ENCODE measurements around the gene CYP27B1.

GRCh38 chr12:57754411-57755193, 12.3 kb downstream of the CYP27B1 start, which contains the start of gene MARCHF9:
- no peak for TF ChIP-seq CTCF (IDR thresholded peaks at IDR 0.05; ENCODE audit: low read length)
- TF ChIP-seq EZH2 (IDR thresholded peaks at IDR 0.05; ENCODE audit: borderline replicate concordance, low read length) = no peak

Measured in OCI-LY1 (cell line).